Measurements from ENCODE around the gene PTH2. TPM values are rescaled to one million over a fixed set of nuclear protein-coding genes. Genes with fewer than 3 reads are reported as not detected.

The PTH2 gene
- total RNA-seq, 1 experiment from 2014 or later = 0.96 TPM

DNA sequence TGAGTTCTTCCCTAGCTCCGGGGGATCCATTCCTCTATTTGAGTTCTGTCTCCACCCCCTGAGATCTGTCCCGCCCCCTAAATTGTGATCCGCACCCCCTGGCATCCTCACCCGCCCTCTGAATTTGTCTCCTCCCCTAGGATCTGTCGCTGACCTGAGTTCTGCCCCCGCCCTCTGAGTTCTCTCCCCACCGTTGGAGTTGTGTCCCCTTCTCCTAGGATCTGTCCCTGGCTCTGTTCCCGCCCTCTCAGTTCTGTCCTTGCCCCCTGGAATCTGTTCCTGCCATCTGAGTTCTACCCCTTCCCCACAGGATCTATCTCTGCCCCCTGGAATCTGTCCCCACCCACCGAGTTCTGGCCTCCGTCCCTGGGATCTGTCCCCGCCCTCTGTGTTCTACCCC is 19.1 kb upstream of the PTH2 start:
- H3K27ac ChIP-seq (ENCODE audit: insufficient read length, low read depth, low read length) = no peak overlapping the region
- H3K27me3 ChIP-seq (ENCODE audit: insufficient read depth, low read length) = peaks cover 31% of the 10 kb centered on the region; the same call in 1 of the 2 replicates
- H3K18ac ChIP-seq (ENCODE audit: insufficient read length, low read depth, low read length) = peak overlapping the region; percentile 21
- peak overlapping the region; percentile 74 to 82 for H3K4me3 Mint-ChIP-seq
- H2AK5ac ChIP-seq (ENCODE audit: insufficient read length, low read length) = no peak overlapping the region
- no peak overlapping the region for H3K56ac ChIP-seq (ENCODE audit: insufficient read length, low read depth, low read length)
- H2BK15ac ChIP-seq (ENCODE audit: low read depth, low read length) = no peak overlapping the region
- no peak overlapping the region for H2BK120ac ChIP-seq (ENCODE audit: low read depth, low read length, poor library complexity, severe bottlenecking)
- no peak overlapping the region for H3K14ac ChIP-seq (ENCODE audit: insufficient read depth, low read length)
- TF ChIP-seq, protein P1, sequence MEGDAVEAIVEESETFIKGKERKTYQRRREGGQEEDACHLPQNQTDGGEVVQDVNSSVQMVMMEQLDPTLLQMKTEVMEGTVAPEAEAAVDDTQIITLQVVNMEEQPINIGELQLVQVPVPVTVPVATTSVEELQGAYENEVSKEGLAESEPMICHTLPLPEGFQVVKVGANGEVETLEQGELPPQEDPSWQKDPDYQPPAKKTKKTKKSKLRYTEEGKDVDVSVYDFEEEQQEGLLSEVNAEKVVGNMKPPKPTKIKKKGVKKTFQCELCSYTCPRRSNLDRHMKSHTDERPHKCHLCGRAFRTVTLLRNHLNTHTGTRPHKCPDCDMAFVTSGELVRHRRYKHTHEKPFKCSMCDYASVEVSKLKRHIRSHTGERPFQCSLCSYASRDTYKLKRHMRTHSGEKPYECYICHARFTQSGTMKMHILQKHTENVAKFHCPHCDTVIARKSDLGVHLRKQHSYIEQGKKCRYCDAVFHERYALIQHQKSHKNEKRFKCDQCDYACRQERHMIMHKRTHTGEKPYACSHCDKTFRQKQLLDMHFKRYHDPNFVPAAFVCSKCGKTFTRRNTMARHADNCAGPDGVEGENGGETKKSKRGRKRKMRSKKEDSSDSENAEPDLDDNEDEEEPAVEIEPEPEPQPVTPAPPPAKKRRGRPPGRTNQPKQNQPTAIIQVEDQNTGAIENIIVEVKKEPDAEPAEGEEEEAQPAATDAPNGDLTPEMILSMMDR (conservative IDR thresholded peaks at IDR 0.05) = no peak
- H3K79me2 ChIP-seq (ENCODE audit: insufficient read depth, low read length) = no peaks in the 10 kb centered on the region
- no peak overlapping the region for H3K23ac ChIP-seq (ENCODE audit: insufficient read length, low read depth, low read length)
- H4K8ac ChIP-seq (replicated peaks; ENCODE audit: insufficient read length, low read depth, low read length) = no peak overlapping the region
- H3K9me3 ChIP-seq (ENCODE audit: control insufficient read depth, low read depth, low read length) = no peaks in the 10 kb centered on the region
- peak overlapping the region; percentile 79 for H2AFZ ChIP-seq (ENCODE audit: low read length)
- H3K9me3 Mint-ChIP-seq = no peaks in the 10 kb centered on the region; a peak in 1 of 5 replicates
- DNase-seq = no peak
- peaks cover 21% of the 10 kb centered on the region for H3K23me2 ChIP-seq (ENCODE audit: insufficient read length, low read depth, low read length, poor library complexity, severe bottlenecking)
- H3T11ph ChIP-seq (ENCODE audit: low read length) = no peak overlapping the region
- peak overlapping the region; percentile 83 for H3K4me2 ChIP-seq (ENCODE audit: insufficient read depth, insufficient read length, low read length)
- no peak overlapping the region for H2BK5ac ChIP-seq (ENCODE audit: insufficient read length, low read length)
- peaks cover 10 to 16% (median 15%) of the 10 kb centered on the region in 3 experiments for H3K36me3 Mint-ChIP-seq (ENCODE audit: insufficient read depth in 1 of 3, low read depth in 3 of 3)
- H4K91ac ChIP-seq (ENCODE audit: insufficient read length, low read depth, low read length) = no peak overlapping the region
- no peak overlapping the region for H2BK20ac ChIP-seq (ENCODE audit: low read depth, low read length, poor library complexity, severe bottlenecking)
- no peak overlapping the region for H3K9ac ChIP-seq (ENCODE audit: extremely low read depth, insufficient read length, low read length)
- peaks cover 19 to 34% of the 10 kb centered on the region in 2 experiments for H3K4me1 Mint-ChIP-seq
- peak overlapping the region; percentile 41 to 59 (median 59); a peak in 5 of 7 replicates for H3K27ac Mint-ChIP-seq
- H3K4ac ChIP-seq (ENCODE audit: low read depth, low read length) = no peak overlapping the region
- no peaks in the 10 kb centered on the region for H3K79me1 ChIP-seq (ENCODE audit: insufficient read depth, low read depth, low read length, poor library complexity, severe bottlenecking)
- H4K5ac ChIP-seq (ENCODE audit: insufficient read length, low read depth, low read length) = no peak overlapping the region
- peaks cover 49% of the 10 kb centered on the region for H3K27me3 Mint-ChIP-seq (ENCODE audit: low read depth)
- WGBS (ENCODE audit: extremely low coverage, insufficient read length, low lambda C conversion rate) = no CpG with 5 or more reads among the region's 11 CpGs
- H2BK12ac ChIP-seq (ENCODE audit: insufficient read length, low read depth, low read length) = no peak overlapping the region
- H4K20me1 ChIP-seq (ENCODE audit: control insufficient read depth, insufficient read depth, insufficient read length) = no peaks in the 10 kb centered on the region
- H3K4me1 ChIP-seq (ENCODE audit: insufficient read depth, low read length) = no peaks in the 10 kb centered on the region
